Measurements from ENCODE around the gene SLC7A7.
"Not testable (repeated sequence)": the region's sequence is repeated elsewhere in the genome, so short reads cannot be mapped to it uniquely, and the experiment has no call there.

The SLC7A7 gene

DNA sequence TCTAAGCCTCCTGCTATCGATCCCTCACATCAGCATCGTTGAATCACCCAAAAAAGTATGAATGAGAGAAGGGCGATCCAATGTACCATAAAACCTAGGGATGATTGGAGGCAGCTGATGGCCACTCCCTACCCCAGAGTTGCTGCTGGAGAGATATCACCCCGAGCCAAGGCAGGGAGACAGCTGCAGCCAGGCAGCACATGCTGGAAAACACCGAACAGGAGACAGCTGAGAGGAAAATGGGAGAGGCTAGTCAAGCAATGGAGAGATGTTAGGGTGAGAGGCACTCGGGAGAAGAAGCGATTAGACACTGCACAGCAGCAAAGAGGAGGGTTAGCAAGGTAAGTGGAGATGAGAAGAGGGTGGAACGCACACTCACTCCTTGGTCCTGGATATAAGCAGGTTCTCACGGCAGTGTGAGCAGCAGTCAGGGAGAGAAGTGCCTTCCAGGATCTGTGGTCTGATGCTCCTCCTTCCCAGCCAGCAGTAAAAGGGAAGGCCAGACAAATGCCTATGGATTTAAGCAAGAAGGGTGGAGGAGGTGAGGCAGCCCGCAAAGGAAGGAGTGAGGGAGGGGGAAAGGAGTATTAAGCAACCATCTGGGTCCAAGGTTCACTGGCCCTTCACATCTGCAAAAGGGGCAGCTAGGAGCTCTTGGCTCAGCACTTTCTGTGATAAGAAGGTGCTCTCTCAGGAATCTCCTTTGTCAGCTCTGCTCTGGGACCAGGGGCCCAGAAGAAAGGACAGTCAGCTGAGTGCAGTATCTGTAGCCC lies at the start of gene SLC7A7:
SLC7A7 (minus strand) TSS at position 495 of the 773 bp plus-strand sequence. CDS start 2,037 bp downstream, outside the sequence.
- Mint-ChIP-seq H3K9me3 (no peaks in the 10 kb centered on the region), H3K36me3 (ENCODE audit: low read depth) (no peaks in the 10 kb centered on the region), H3K27me3 (peaks cover 3% of the 10 kb centered on the region), H3K27ac (no peak within 1 kb of the TSS), H3K4me3 (no peak within 1 kb of the TSS), H3K4me1 (ENCODE audit: low read depth) (peaks cover 18% of the 10 kb centered on the region)
- no peak for DNase-seq

DNA sequence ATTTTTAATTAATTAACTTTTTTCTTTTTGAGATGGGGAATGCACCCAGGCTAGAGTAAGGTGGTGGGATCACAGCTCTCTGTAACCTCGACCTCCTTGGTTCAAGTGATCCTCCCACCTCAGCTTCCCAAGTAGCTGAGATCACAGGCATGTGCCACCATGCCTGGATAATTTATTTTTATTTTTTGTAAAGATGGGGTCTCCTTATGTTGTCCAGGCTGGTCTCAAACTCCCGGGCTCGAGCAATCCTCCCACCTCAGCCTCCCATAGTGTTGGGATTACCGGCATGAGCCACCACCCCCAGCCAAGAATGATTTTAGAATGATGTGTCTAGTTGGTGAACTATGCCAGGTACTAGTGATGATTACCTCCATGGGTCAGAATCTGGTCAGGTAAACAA lies 49.7 kb upstream of the SLC7A7 start:
- Mint-ChIP-seq H3K9me3 (no peaks in the 10 kb centered on the region), H3K4me3 (no peak overlapping the region), H3K27me3 (no peaks in the 10 kb centered on the region), H3K36me3 (ENCODE audit: low read depth) (no peaks in the 10 kb centered on the region), H3K27ac (no peak overlapping the region), H3K4me1 (ENCODE audit: low read depth) (peaks cover 5% of the 10 kb centered on the region)
- DNase-seq = no peak

DNA sequence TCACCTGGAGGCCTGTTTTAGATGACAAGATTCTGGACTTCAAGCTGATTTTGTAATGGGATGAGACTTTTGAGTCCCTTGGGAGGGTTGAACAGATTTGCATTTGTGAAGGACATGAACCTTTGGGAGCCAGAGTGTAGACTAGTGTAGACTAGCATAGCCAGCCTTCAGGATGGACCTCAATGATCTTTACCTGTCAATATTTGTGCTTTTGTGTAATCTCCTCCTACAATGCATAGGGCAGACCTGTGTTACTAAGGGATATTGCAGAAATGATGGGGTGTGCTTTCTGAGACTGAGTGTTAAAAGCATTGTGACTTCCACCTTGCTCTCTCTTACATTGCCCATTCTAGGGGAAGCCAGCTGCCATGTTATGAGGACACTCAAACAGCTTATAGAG lies 46.4 kb upstream of the SLC7A7 start:
- Mint-ChIP-seq H3K9me3 (no peaks in the 10 kb centered on the region), H3K36me3 (ENCODE audit: low read depth) (no peaks in the 10 kb centered on the region), H3K4me1 (ENCODE audit: low read depth) (peaks cover 20% of the 10 kb centered on the region), H3K27me3 (peaks cover 8% of the 10 kb centered on the region), H3K4me3 (no peak overlapping the region), H3K27ac (no peak overlapping the region)
- DNase-seq = no peak

DNA sequence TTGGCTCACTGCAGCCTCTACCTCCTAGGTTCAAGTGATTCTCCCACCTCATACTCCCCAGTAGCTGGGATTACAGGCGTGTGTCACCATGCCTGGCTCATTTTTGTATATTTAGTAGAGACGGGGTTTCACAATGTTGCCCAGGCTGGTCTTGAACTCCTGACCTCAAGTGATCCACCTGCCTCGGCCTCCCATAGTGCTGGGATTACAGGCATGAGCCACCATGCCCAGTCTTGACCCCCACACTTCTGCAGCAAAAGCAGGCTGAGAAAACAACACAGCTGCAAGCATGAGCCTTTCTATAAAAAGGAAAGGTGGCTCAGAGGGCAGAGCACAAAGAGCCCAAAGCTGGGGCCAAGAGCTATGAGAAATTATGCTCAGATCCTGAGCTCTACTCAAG lies 45.1 kb upstream of the SLC7A7 start:
- H3K27ac Mint-ChIP-seq, H3K9me3 Mint-ChIP-seq: not testable (repeated sequence)

DNA sequence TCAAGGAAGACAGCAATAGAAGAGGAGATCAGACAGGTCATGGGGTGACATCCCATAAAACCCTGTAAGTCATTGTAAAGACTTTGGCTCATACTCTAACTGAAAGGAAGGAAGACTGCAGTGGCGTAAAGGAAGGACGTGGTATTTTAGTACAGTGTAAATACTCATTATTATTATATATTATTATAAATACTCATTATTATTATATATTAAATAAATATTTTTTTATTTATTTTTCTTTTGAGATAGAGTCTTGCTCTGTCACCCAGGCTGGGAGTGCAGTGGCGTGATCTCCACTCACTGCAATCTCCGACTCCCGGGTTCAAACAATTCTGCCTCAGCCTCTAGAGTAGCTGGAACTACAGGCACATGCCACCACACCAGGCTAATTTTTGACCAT lies 41.2 kb upstream of the SLC7A7 start:
- H3K4me3 Mint-ChIP-seq = no peak overlapping the region
- H3K9me3 Mint-ChIP-seq = no peaks in the 10 kb centered on the region
- H3K36me3 Mint-ChIP-seq (ENCODE audit: low read depth) = no peaks in the 10 kb centered on the region
- H3K4me1 Mint-ChIP-seq (ENCODE audit: low read depth) = peaks cover 35% of the 10 kb centered on the region
- peaks cover 12% of the 10 kb centered on the region for H3K27me3 Mint-ChIP-seq
- no peak for DNase-seq
- no peak overlapping the region for H3K27ac Mint-ChIP-seq

More for the DNA sequence above, 45.1 kb upstream of the SLC7A7 start:
- H3K27me3 Mint-ChIP-seq = peaks cover 12% of the 10 kb centered on the region
- DNase-seq; H3K4me3 Mint-ChIP-seq; H3K36me3 Mint-ChIP-seq (ENCODE audit: low read depth): not testable (repeated sequence)
- peaks cover 18% of the 10 kb centered on the region for H3K4me1 Mint-ChIP-seq (ENCODE audit: low read depth)

DNA sequence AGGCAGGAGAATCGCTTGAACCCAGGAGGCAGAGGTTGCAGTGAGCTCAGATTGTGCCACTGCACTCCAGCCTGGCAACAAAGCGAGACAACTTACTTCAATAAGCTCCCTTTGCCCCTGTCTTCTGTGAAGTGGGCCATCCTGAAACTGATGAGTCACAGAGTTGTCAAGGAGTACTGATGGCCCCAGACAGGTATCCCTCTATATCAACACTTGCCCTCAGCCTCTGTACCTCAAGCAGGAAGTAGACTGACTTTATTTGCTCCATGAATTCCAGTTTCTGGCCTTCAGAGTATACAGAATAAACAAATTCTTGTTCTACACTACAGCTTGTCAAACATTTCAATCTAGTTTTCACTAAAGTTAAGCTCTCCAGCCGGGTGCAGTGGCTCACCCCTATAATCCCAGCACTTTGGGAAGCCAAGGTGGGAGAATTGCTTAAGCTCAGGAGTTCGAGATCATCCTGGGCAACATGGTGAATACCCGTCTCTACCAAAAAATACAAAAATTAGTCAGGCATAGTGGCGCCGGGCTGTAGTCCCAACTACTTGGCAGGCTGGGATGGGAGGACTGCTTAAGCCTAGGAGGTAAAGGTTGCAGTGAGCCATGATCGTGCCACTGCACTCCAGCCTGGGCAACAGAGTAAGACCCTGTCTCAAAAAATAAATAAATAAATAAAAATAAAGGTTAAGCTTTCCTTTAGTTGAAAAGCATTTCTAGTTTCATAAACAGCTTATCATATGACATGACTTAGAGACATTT lies 39.9 kb upstream of the SLC7A7 start:
- no peak overlapping the region for H3K4me3 Mint-ChIP-seq
- DNase-seq = no peak

DNA sequence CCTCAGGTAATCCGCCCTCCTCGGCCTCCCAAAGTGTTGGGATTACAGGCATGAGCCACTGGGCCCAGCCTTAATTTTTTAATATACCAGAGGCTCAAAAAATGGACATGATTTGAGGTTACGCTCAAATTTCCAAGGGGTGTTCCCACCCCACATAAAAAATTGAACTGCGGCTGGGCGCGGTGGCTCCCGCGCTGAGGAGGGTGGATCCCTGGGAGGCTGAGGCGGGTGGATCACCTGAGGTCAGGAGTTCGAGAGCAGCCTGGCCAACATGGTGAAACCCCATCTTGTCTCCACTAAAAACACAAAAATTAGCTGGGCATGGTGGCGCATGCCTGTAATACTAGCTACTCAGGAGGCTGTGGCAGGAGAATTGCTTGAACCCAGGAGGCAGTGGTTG lies 39.1 kb upstream of the SLC7A7 start:
- H3K9me3 Mint-ChIP-seq; H3K27ac Mint-ChIP-seq; H3K36me3 Mint-ChIP-seq (ENCODE audit: low read depth); H3K4me3 Mint-ChIP-seq; DNase-seq: not testable (repeated sequence)
- Mint-ChIP-seq H3K4me1 (ENCODE audit: low read depth) (peaks cover 39% of the 10 kb centered on the region), H3K27me3 (peaks cover 12% of the 10 kb centered on the region)

More for the DNA sequence above, 39.9 kb upstream of the SLC7A7 start:
- H3K9me3 Mint-ChIP-seq = no peaks in the 10 kb centered on the region
- peaks cover 12% of the 10 kb centered on the region for H3K27me3 Mint-ChIP-seq
- H3K4me1 Mint-ChIP-seq (ENCODE audit: low read depth) = peaks cover 39% of the 10 kb centered on the region
- no peaks in the 10 kb centered on the region for H3K36me3 Mint-ChIP-seq (ENCODE audit: low read depth)
- H3K27ac Mint-ChIP-seq = no peak overlapping the region

DNA sequence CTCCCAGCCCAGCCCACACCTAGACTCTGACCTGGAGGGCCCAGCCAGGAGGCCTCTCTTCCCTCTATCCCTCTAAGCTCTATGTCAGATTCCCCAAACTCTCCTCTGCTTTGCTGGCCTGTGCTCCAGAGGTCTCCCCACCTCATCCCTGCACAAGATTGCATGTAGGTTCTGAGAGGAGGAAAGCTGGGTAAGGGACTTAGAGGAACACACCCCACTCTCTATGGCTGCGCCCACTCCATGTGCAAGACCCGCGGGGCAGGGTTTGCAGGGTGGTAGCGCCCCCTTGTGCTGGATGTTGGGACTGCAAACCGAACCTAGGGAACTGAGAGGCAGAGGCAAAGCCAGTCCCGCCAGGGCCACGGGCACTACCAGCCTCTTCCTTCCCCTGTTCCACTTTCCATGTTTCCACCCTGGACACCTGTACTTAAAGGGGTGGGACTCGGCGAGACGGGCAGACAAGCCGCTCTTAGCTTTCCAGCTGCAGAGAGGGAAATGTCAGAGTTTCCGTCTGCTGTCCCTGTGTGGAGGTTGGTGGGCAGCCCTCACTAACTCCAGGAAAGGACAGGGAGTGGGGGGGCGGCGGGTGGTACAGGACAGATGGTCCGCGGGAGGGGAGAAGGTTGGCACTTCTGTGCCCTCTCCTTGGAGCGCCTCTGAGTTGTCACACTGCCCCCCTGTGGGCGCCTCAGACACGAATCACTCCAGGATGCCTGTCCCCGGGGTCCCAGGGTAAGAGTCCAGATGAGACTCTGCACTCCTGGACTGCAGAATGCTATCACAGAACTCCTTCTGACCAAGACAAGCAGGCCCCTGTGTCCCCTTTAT lies 37.9 kb upstream of the SLC7A7 start:
- peak overlapping the region; percentile 71 for H3K4me3 Mint-ChIP-seq
- no peaks in the 10 kb centered on the region for H3K9me3 Mint-ChIP-seq
- H3K27ac Mint-ChIP-seq = peak overlapping the region; percentile 73
- peaks cover 30% of the 10 kb centered on the region for H3K4me1 Mint-ChIP-seq (ENCODE audit: low read depth)
- peaks cover 14% of the 10 kb centered on the region for H3K27me3 Mint-ChIP-seq
- DNase-seq = peak; percentile 97
- no peaks in the 10 kb centered on the region for H3K36me3 Mint-ChIP-seq (ENCODE audit: low read depth)

DNA sequence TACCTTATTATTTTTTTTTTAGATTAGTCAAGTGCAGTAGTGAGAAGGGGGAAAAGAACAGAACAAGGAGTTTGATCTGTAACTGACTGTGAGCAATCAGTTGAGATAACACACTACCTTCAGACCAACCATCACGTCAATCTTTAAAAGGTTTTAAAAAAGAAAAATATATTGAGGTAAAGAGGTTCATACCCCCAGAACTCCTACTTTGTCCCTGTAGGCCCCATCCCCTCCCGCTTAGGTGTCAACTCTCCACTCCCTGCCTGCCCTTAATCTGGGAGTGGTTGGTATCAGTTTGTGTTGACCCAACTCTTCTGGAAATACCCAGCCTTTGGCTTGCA lies 37.3 kb upstream of the SLC7A7 start:
- DNase-seq = no peak
- no peak overlapping the region for H3K4me3 Mint-ChIP-seq
- H3K9me3 Mint-ChIP-seq = no peaks in the 10 kb centered on the region
- H3K27me3 Mint-ChIP-seq = peaks cover 16% of the 10 kb centered on the region
- peaks cover 31% of the 10 kb centered on the region for H3K4me1 Mint-ChIP-seq (ENCODE audit: low read depth)
- H3K36me3 Mint-ChIP-seq (ENCODE audit: low read depth) = no peaks in the 10 kb centered on the region
- H3K27ac Mint-ChIP-seq = no peak overlapping the region

DNA sequence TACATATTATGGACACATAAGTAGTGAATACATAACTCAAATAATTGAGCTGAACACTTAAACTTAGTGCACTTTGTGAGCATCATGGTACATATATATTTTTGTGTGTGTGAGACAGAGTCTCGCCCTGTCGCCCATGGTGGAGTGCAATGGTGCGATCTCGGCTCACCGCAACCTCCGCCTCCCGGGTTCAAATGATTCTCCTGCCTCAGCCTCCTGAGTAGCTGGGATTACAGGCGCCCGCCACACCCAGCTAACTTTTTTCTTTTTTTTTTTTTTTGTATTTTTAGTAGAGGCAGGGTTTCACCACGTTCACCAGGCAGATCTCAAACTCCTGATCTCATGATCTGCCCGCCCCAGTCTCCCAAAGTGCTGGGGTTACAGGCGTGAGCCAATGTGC lies 36.9 kb upstream of the SLC7A7 start:
- not testable (repeated sequence) for H3K27ac Mint-ChIP-seq; H3K9me3 Mint-ChIP-seq; DNase-seq; H3K36me3 Mint-ChIP-seq (ENCODE audit: low read depth); H3K4me3 Mint-ChIP-seq
- H3K4me1 Mint-ChIP-seq (ENCODE audit: low read depth) = peaks cover 28% of the 10 kb centered on the region
- H3K27me3 Mint-ChIP-seq = peaks cover 13% of the 10 kb centered on the region

DNA sequence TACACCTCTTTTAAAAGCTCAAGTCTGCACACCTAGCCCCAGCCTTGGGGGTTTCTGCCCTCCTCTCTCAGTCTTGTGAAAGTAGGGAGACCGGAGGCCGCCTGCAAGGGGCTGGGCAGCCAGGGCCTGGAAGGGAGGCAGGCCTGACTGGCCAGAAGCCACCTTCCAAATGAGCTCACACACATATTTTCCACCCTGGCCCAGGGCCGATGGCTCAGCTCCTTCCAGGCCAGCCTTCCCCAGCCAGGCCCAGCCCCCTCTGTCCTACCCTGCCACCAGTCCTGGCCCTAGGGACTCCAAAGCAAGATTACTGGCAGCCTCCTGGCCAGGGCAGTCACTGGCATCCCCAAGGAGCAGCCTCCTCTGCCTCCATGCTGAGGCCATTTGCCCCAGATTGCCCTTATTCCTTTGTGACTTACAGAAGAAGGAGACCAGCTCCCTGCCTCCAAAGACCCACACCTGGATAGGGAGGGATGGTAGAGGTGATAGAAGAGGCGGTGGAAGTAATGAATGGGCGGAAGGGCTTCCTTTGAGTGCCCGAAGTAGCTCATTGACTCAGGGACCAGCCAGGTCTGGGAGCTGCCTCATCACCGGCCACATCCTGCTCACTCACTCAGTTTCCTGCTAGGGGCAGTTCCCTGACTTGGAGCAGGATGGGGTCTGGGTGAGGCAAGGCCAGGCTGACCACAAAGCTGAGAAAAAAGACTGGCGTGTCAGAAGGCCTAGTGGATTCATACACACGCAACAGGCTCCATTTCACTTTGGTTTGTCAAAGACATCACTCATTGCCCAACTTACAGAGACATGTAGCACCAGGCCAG lies 35.9 kb upstream of the SLC7A7 start:
- DNase-seq = no peak
- H3K27ac Mint-ChIP-seq = peak overlapping the region; percentile 50
- H3K27me3 Mint-ChIP-seq = peaks cover 17% of the 10 kb centered on the region
- no peak overlapping the region for H3K4me3 Mint-ChIP-seq
- H3K4me1 Mint-ChIP-seq (ENCODE audit: low read depth) = peaks cover 28% of the 10 kb centered on the region
- H3K36me3 Mint-ChIP-seq (ENCODE audit: low read depth) = no peaks in the 10 kb centered on the region
- no peaks in the 10 kb centered on the region for H3K9me3 Mint-ChIP-seq

DNA sequence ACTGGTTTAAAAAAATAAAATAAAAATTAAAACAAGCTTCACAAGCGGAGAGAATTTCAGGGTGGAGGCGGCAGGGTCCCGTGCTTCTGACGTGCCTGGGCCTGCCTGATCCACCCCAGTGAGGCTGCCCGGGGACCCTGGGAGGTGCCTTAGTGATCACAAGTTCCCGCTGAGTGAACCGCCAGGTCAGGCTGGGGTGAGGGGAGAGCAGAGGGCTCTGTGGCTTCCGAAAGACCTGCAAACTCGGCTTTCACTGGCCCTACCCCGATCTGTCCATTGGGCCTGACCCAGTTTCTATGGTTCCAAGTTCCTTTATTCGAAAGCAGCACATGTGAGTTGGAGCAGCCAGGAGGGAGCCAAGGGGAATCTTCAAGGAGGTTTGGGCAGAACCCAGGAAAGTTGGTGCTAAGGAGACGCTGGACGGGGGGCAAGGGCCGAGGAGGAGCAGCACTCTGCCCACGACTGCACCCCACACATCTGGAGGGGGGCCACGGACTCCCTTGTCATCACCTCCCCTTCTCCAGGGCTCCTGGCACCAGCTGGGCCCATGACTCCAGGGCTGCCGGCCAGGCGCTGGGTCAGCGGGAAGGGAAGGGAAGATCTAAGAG lies 34.1 kb upstream of the SLC7A7 start:
- H3K36me3 Mint-ChIP-seq (ENCODE audit: low read depth) = no peaks in the 10 kb centered on the region
- H3K9me3 Mint-ChIP-seq = no peaks in the 10 kb centered on the region
- H3K4me1 Mint-ChIP-seq (ENCODE audit: low read depth) = peaks cover 21% of the 10 kb centered on the region
- H3K4me3 Mint-ChIP-seq = no peak overlapping the region
- DNase-seq = no peak
- peaks cover 29% of the 10 kb centered on the region for H3K27me3 Mint-ChIP-seq
- no peak overlapping the region for H3K27ac Mint-ChIP-seq

DNA sequence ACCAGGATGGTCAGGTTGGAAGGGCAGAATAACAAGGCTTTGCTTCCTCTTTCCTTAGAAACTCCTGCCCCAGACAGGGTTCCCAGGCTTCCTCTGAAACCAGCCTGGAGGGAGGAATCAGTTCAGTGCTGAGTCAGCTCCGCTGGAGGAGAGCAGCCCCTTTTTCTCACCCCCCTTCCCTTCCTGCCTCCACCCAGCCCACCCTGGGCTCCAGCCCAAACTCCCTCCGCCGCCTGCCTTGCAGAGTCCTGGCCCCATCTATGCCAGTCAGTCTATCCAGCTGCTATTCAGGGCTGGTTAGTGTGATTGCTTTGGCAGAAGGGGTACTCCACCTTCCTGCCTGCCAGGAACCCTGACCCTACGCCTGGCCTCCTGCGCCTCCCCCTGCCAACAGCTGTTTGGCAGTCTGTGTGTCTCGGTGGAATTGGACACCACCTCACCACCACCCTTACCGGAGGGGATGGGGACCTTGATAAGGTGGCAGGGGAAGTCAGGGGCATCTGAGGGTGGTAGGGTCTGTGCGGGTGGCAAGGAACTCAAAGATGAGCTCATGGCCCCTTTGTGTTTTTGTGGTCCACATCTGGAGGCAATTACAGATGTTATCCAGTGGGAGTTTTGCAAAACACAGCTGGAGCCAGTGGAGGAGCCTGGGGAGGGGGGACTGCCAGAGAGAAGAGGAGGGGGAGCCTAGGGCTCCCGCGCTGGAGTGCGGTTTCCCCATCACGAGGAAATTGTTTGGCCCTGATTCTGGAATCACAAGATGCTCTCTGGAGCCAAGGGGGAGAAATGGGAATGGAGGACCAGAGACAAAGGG lies 33.3 kb upstream of the SLC7A7 start:
- H3K9me3 Mint-ChIP-seq = no peaks in the 10 kb centered on the region
- H3K4me1 Mint-ChIP-seq (ENCODE audit: low read depth) = peaks cover 19% of the 10 kb centered on the region
- H3K27ac Mint-ChIP-seq = peak overlapping the region; percentile 52
- H3K36me3 Mint-ChIP-seq (ENCODE audit: low read depth) = no peaks in the 10 kb centered on the region
- DNase-seq = no peak
- peaks cover 34% of the 10 kb centered on the region for H3K27me3 Mint-ChIP-seq
- no peak overlapping the region for H3K4me3 Mint-ChIP-seq
